HepG2 (cell line): Measurements from ENCODE around the gene SUPT4H1. TPM values are rescaled to one million over a fixed set of nuclear protein-coding genes. Genes with fewer than 3 reads are reported as not detected.

ENCODE experiments used
- KIAA2018 ChIP-seq: sonication (generic); formaldehyde crosslinking; IDR thresholded peaks from 2 replicates; pipeline ENCODE4 v1.5.0; 2020; ENCODE audit warnings: mild to moderate bottlenecking, missing genetic modification reagents, borderline replicate concordance
- MAFG ChIP-seq: sonication (generic); formaldehyde crosslinking; IDR thresholded peaks from 2 replicates; pipeline ENCODE4 v1.5.1; 2020; ENCODE audit warnings: mild to moderate bottlenecking, missing genetic modification reagents
- NCOA5 ChIP-seq: sonication (generic); formaldehyde crosslinking; IDR thresholded peaks from 2 replicates; pipeline ENCODE4 v1.4.0; 2020; ENCODE audit warnings: missing genetic modification reagents
- PTBP1 ChIP-seq: fragments of 200-400 bp; formaldehyde crosslinking; IDR thresholded peaks from 2 replicates; pipeline ENCODE4 v1.6.1; 2018; ENCODE audit warnings: low read length, low read depth; ENCODE audit not compliant: poor library complexity, severe bottlenecking
- ZNF567 ChIP-seq: sonication (generic); formaldehyde crosslinking; IDR thresholded peaks from 2 replicates; pipeline ENCODE4 v1.8.1; 2023; ENCODE audit warnings: mild to moderate bottlenecking, missing genetic modification reagents, borderline replicate concordance
- ZNF597 ChIP-seq: sonication (generic); formaldehyde crosslinking; IDR thresholded peaks from 2 replicates; pipeline ENCODE4 v1.5.0; 2020; ENCODE audit warnings: missing genetic modification reagents
- ZNF674 ChIP-seq: sonication (generic); formaldehyde crosslinking; IDR thresholded peaks from 2 replicates; pipeline ENCODE4 v1.5.0; 2020; ENCODE audit warnings: low read depth, mild to moderate bottlenecking, missing genetic modification reagents
- polyA plus RNA-seq, 8 experiments: library from polyadenylated mRNA; depleted of rRNA in 3 of 8; stranded (reverse) in 7 of 8; unstranded in 1 of 8; fragments of >200 nt; fragmentation: Illumina TruSeq in 4 of 8; extraction: Trizol in 4 of 8; gene quantifications; 2 replicates each; pipeline versions ENCODE4 v1.2.1 to v1.2.3, GENCODE V29; 2011 to 2016; ENCODE audit warnings: low read depth in 4 of 8, missing spikeins in 1 of 8, mixed read lengths in 1 of 8; ENCODE audit not compliant: insufficient read depth in 1 of 8
- total RNA-seq, 5 experiments: library from RNA; depleted of rRNA; stranded (reverse); fragments of >200 nt; fragmentation: Illumina TruSeq; extraction: Trizol; gene quantifications; 2 replicates each; pipeline ENCODE4 v1.2.3, GENCODE V29; 2016; ENCODE audit warnings: low read depth in 1 of 5
- TF ChIP-seq, protein P1 (sequence below): sonication (generic); formaldehyde crosslinking; IDR thresholded peaks from one replicate; pipeline ENCODE4 v1.5.1; 2020; ENCODE audit warnings: mild to moderate bottlenecking, missing genetic modification reagents; ENCODE audit errors: not compliant biosample characterization

The SUPT4H1 gene
- total and polyA plus RNA-seq, 2 of the 13 experiments (the other 11 are each of a cell fraction or from before 2014, with no cell fraction given) = 155 to 244 TPM

- TF ChIP-seq, protein P1, sequence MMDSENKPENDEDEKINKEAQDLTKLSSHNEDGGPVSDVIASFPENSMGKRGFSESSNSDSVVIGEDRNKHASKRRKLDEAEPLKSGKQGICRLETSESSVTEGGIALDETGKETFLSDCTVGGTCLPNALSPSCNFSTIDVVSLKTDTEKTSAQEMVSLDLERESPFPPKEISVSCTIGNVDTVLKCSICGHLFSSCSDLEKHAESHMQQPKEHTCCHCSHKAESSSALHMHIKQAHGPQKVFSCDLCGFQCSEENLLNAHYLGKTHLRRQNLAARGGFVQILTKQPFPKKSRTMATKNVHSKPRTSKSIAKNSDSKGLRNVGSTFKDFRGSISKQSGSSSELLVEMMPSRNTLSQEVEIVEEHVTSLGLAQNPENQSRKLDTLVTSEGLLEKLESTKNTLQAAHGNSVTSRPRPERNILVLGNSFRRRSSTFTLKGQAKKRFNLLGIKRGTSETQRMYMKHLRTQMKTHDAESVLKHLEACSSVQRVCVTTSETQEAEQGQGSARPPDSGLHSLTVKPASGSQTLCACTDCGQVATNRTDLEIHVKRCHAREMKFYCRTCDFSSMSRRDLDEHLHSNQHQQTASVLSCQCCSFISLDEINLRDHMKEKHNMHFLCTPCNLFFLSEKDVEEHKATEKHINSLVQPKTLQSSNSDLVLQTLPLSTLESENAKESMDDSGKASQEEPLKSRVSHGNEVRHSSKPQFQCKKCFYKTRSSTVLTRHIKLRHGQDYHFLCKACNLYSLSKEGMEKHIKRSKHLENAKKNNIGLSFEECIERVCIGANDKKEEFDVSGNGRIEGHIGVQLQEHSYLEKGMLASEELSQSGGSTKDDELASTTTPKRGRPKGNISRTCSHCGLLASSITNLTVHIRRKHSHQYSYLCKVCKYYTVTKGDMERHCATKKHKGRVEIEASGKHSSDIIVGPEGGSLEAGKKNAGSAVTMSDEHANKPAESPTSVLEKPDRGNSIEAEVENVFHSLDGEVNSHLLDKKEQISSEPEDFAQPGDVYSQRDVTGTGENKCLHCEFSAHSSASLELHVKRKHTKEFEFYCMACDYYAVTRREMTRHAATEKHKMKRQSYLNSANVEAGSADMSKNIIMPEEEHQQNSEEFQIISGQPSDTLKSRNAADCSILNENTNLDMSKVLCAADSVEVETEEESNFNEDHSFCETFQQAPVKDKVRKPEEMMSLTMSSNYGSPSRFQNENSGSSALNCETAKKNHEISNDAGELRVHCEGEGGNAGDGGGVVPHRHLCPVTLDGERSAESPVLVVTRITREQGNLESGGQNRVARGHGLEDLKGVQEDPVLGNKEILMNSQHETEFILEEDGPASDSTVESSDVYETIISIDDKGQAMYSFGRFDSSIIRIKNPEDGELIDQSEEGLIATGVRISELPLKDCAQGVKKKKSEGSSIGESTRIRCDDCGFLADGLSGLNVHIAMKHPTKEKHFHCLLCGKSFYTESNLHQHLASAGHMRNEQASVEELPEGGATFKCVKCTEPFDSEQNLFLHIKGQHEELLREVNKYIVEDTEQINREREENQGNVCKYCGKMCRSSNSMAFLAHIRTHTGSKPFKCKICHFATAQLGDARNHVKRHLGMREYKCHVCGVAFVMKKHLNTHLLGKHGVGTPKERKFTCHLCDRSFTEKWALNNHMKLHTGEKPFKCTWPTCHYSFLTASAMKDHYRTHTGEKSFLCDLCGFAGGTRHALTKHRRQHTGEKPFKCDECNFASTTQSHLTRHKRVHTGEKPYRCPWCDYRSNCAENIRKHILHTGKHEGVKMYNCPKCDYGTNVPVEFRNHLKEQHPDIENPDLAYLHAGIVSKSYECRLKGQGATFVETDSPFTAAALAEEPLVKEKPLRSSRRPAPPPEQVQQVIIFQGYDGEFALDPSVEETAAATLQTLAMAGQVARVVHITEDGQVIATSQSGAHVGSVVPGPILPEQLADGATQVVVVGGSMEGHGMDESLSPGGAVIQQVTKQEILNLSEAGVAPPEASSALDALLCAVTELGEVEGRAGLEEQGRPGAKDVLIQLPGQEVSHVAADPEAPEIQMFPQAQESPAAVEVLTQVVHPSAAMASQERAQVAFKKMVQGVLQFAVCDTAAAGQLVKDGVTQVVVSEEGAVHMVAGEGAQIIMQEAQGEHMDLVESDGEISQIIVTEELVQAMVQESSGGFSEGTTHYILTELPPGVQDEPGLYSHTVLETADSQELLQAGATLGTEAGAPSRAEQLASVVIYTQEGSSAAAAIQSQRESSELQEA (CRISPR knock-in tag) = peak; percentile 77
- TF ChIP-seq NCOA5 (CRISPR knock-in tag) (no peak), PTBP1 (peak; percentile 21), KIAA2018 (CRISPR knock-in tag) (peak; percentile 59; the same call in 1 of the 2 replicates), ZNF567 (CRISPR knock-in tag) (peak; percentile 60; the same call in 1 of the 2 replicates), ZNF597 (peak; percentile 75; the same call in 1 of the 2 replicates), ZNF674 (CRISPR knock-in tag) (0 out of 2 replicates have a peak, but pooled peaks have one; percentile 81), MAFG (CRISPR knock-in tag) (no peak)
Measured at GRCh38 chr17:58351831-58352595, at the start of gene SUPT4H1 (continued).
